Lower lobe of right lung (tissue), 2 donors: Measurements from ENCODE around the gene OR1K1. TPM values are rescaled to one million over a fixed set of nuclear protein-coding genes. Genes with fewer than 3 reads are reported as not detected.

ENCODE experiments used
- ATAC-seq, 2 donors: fragments of 200-7000 bp; cut with Tn5 transposase; one replicate each; pipeline ENCODE4 v1.9.1; 2020 to 2022; ENCODE audit warnings: mild to moderate bottlenecking in 2 of 2, moderate library complexity in 2 of 2
- DNase-seq: peaks from one replicate; pipeline ENCODE4 v3.0.0-alpha.2; 2020
- H3K27ac ChIP-seq: fragments of 200-600 bp; one replicate; pipeline ENCODE4 v1.8.0; 2022
- H3K27me3 ChIP-seq: fragments of 200-600 bp; one replicate; pipeline ENCODE4 v1.8.0; 2022; ENCODE audit warnings: low read depth
- H3K36me3 ChIP-seq: fragments of 200-600 bp; one replicate; pipeline ENCODE4 v1.8.0; 2022; ENCODE audit warnings: mild to moderate bottlenecking
- H3K4me1 ChIP-seq: fragments of 200-600 bp; one replicate; pipeline ENCODE4 v1.8.0; 2022
- H3K4me3 ChIP-seq: fragments of 200-600 bp; one replicate; pipeline ENCODE4 v1.8.0; 2022; ENCODE audit warnings: mild to moderate bottlenecking
- H3K9me3 ChIP-seq: fragments of 200-600 bp; one replicate; pipeline ENCODE4 v1.8.0; 2022
- CTCF ChIP-seq: fragments of 200-600 bp; IDR thresholded peaks from one replicate; pipeline ENCODE4 v1.8.0; 2022; ENCODE audit warnings: antibody characterized with exemption, mild to moderate bottlenecking
- intact Hi-C: fragments of 100-400 bp; cut with DNase I; formaldehyde crosslinking; loops from one replicate; pipeline ENCODE4 v1.11.0; 2022
- total RNA-seq: library from RNA; stranded (reverse); fragmentation: NEBNext Ultra II Directional; extraction: Animal tissue kit (Norgen Biotek cat#: 25700); gene quantifications from one replicate; pipeline ENCODE4 v1.2.1, GENCODE V29; 2021
- donor health status: DM: no; HTN: yes; CAD: no; lungs with severe emphysema.

Gene OR1K1
- total RNA-seq, 1 donor from 2014 or later, result not detected

GRCh38 chr9:122779181-122779580 lies 20.7 kb upstream of the OR1K1 start:
- intact Hi-C loops, result no loop called here
- Histone ChIP-seq H3K4me1 (no peaks in the 10 kb centered on the region), H3K4me3 (no peak overlapping the region), H3K9me3 (no peaks in the 10 kb centered on the region), H3K36me3 (no peaks in the 10 kb centered on the region), H3K27me3 (no peaks in the 10 kb centered on the region), H3K27ac (no peak overlapping the region)
- ATAC-seq, result no peak
- TF ChIP-seq CTCF, result no peak
- DNase-seq, result no peak

DNA sequence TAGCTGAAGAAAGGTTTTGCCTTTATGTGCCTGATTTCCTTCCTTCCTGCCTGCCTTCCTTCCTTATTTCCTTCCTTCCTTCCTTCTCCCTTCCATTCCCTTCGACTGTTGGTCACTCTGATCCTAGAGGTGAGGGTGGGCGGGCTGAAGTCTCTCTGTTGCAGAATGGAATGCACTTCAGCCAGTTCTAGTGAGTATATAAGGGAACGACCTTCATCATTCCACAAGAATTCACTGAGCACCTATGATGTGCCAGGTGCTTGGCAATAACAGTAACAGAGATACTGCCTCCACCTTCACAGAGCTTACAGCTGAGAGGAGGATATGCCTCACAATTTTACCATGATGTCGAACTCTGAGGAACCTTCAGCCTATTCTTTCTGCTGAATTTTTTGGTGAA lies 19.9 kb upstream of the OR1K1 start:
- Histone ChIP-seq H3K4me1 (no peaks in the 10 kb centered on the region), H3K36me3 (no peaks in the 10 kb centered on the region), H3K27me3 (no peaks in the 10 kb centered on the region), H3K4me3 (no peak overlapping the region), H3K27ac (no peak overlapping the region), H3K9me3 (no peaks in the 10 kb centered on the region)
- intact Hi-C loops, result no loop called here
- no peak for TF ChIP-seq CTCF
- ATAC-seq (no peak), DNase-seq (no peak)

- no peak overlapping the region for H3K4me3 ChIP-seq
- intact Hi-C loops, result no loop called here
Measured at GRCh38 chr9:122781671-122782070, 18.3 kb upstream of the OR1K1 start.

GRCh38 chr9:122785269-122785668 lies 14.7 kb upstream of the OR1K1 start:
- Histone ChIP-seq H3K4me3 (no peak overlapping the region), H3K4me1 (no peaks in the 10 kb centered on the region), H3K27ac (no peak overlapping the region), H3K9me3 (no peaks in the 10 kb centered on the region), H3K36me3 (no peaks in the 10 kb centered on the region), H3K27me3 (no peaks in the 10 kb centered on the region)
- no peak for DNase-seq
- ATAC-seq, result no peak
- TF ChIP-seq CTCF, result no peak
- intact Hi-C loops, result no loop called here

More at GRCh38 chr9:122781671-122782070, 18.3 kb upstream of the OR1K1 start:
- no peaks in the 10 kb centered on the region for H3K9me3 ChIP-seq
- no peak overlapping the region for H3K27ac ChIP-seq
- ATAC-seq (no peak), DNase-seq (no peak)
- H3K4me1 ChIP-seq, result no peaks in the 10 kb centered on the region
- H3K36me3 ChIP-seq, result no peaks in the 10 kb centered on the region
- no peak for TF ChIP-seq CTCF
- no peaks in the 10 kb centered on the region for H3K27me3 ChIP-seq

DNA sequence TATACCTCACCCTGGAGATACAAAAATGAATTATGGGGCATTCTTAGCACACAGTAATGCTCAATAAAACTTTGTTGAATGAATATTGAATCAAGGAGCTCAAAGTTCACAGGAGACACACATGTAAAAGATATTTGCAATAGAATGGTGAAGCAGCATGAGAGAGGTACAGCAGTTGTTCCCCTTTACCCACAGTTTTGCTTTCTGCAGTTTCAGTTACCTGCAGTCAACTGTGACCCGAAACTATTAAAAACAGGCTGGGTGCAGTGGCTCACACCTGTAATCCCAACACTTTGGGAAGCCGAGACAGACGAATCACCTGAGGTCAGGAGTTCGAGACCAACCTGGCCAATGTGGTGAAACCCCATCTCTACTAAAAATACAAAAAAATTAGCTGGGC lies 13.6 kb upstream of the OR1K1 start:
- H3K9me3 ChIP-seq, result no peaks in the 10 kb centered on the region

More for the DNA sequence above, 13.6 kb upstream of the OR1K1 start:
- Histone ChIP-seq H3K36me3 (no peaks in the 10 kb centered on the region), H3K27ac (no peak overlapping the region), H3K4me1 (no peaks in the 10 kb centered on the region), H3K27me3 (no peaks in the 10 kb centered on the region), H3K4me3 (no peak overlapping the region)
- intact Hi-C loops, result no loop called here
- no peak for DNase-seq
- ATAC-seq, result no peak
- TF ChIP-seq CTCF, result no peak
